Astrocyte of the cerebellum (primary cell): Measurements from ENCODE around the gene RYR1.

ENCODE experiments used
- DNase-seq: peaks from one replicate; pipeline ENCODE4 v3.0.0-alpha.2; 2011; ENCODE audit warnings: low read depth
- H3K4me3 ChIP-seq: 2 replicates; pipeline ENCODE4 v1.5.1; 2011; ENCODE audit warnings: mild to moderate bottlenecking, low read depth, low read length, moderate library complexity
- CTCF ChIP-seq: IDR thresholded peaks from 2 replicates; pipeline ENCODE4 v1.5.1; 2012; ENCODE audit warnings: low read length, low read depth, moderate library complexity, mild to moderate bottlenecking; ENCODE audit errors: missing control alignments
- in situ Hi-C: cut with HindIII; loops from 2 replicates; pipeline ENCODE4 v1.10.0; 2017; ENCODE audit warnings: low sequenced_read_pairs

Gene RYR1

GRCh38 chr19:38522915-38523314, 89.4 kb downstream of the RYR1 start:
- no peak for DNase-seq
- H3K4me3 ChIP-seq = no peak overlapping the region
- TF ChIP-seq CTCF = no peak
- in situ Hi-C loops = loop anchor here (10.0 kb wide), 2 partner anchors 62 to 68 kb away; no protein-coding TSS in a partner anchor

GRCh38 chr19:38523319-38523718, 89.8 kb downstream of the RYR1 start:
- TF ChIP-seq CTCF = no peak
- DNase-seq = no peak
- in situ Hi-C loops = loop anchor here (10.0 kb wide), 2 partner anchors 61 to 69 kb away; no protein-coding TSS in a partner anchor
- H3K4me3 ChIP-seq = no peak overlapping the region

- in situ Hi-C loops = loop anchor here (10.0 kb wide), 2 partner anchors 60 to 70 kb away; no protein-coding TSS in a partner anchor
Observed at GRCh38 chr19:38524369-38524768, 90.9 kb downstream of the RYR1 start.

GRCh38 chr19:38524994-38525634, 91.6 kb downstream of the RYR1 start:
- DNase-seq = no peak
- in situ Hi-C loops = loop anchor here (10.0 kb wide), 2 partner anchors 60 to 70 kb away; no protein-coding TSS in a partner anchor
- H3K4me3 ChIP-seq = no peak overlapping the region
- TF ChIP-seq CTCF = no peak

More at GRCh38 chr19:38524369-38524768, 90.9 kb downstream of the RYR1 start:
- DNase-seq = no peak
- no peak overlapping the region for H3K4me3 ChIP-seq
- no peak for TF ChIP-seq CTCF

- in situ Hi-C loops = loop anchor here (10.0 kb wide), 2 partner anchors 58 to 72 kb away; no protein-coding TSS in a partner anchor
- TF ChIP-seq CTCF = no peak
- DNase-seq = no peak
- H3K4me3 ChIP-seq = no peak overlapping the region
Observed at GRCh38 chr19:38526430-38526829, 92.9 kb downstream of the RYR1 start.

- TF ChIP-seq CTCF = no peak
- H3K4me3 ChIP-seq = no peak overlapping the region
- no peak for DNase-seq
- in situ Hi-C loops = loop anchor here (10.0 kb wide), 2 partner anchors 57 to 73 kb away; no protein-coding TSS in a partner anchor
Observed at GRCh38 chr19:38527466-38528136, 94.1 kb downstream of the RYR1 start.
